A673 (cell line): Measurements from ENCODE around the gene EEF1G. TPM values are rescaled to one million over a fixed set of nuclear protein-coding genes. Genes with fewer than 3 reads are reported as not detected.
"Not testable (repeated sequence)": the region's sequence is repeated elsewhere in the genome, so short reads cannot be mapped to it uniquely, and the experiment has no call there.

Experiments used
- BruUV-seq: library from RNA; stranded (reverse); fragments of 400-500 nt; replicated peaks from 2 replicates; lab custom pipeline; 2021; lab: Mats Ljungman, UMichigan
- CTCF ChIA-PET: fragments of 300-600 bp; sonication (Branson Sonifier 250); formaldehyde crosslinking; loops from one replicate; lab custom pipeline; 2022; ENCODE audit warnings: antibody characterized with exemption; lab: Charles Lee
- POLR2A ChIA-PET: fragments of 300-600 bp; sonication (Branson Sonifier 250); formaldehyde crosslinking; loops from one replicate; lab custom pipeline; 2022; ENCODE audit warnings: antibody characterized with exemption; ENCODE audit not compliant: low non-redundant PET; lab: Charles Lee
- DNase-seq: peaks from one replicate; pipeline ENCODE4 v3.0.0-alpha.2; 2015; ENCODE audit warnings: low spot score
- H3K27ac ChIP-seq: fragments of 200-600 bp; sonication (generic); 2 replicates; pipeline ENCODE4 v1.5.1; 2016; ENCODE audit warnings: mixed run types, low read depth, mild to moderate bottlenecking, mixed read lengths, antibody characterized with exemption, low read length; ENCODE audit not compliant: poor library complexity, severe bottlenecking
- H3K27me3 ChIP-seq: fragments of 200-600 bp; sonication (generic); replicated peaks from 2 replicates; pipeline ENCODE4 v1.6.1; 2017; ENCODE audit warnings: mixed run types, low read depth, mild to moderate bottlenecking, mixed read lengths, antibody characterized with exemption, low read length; ENCODE audit not compliant: insufficient read depth, poor library complexity
- H3K36me3 ChIP-seq: fragments of 200-600 bp; sonication (generic); 2 replicates; pipeline ENCODE4 v1.6.1; 2016; ENCODE audit warnings: mixed run types, mild to moderate bottlenecking, mixed read lengths, antibody characterized with exemption, low read length; ENCODE audit not compliant: insufficient read depth, poor library complexity, severe bottlenecking
- H3K4me1 ChIP-seq: fragments of 200-600 bp; sonication (generic); 2 replicates; pipeline ENCODE4 v1.6.1; 2017; ENCODE audit warnings: mixed run types, mild to moderate bottlenecking, mixed read lengths, antibody characterized with exemption, low read length; ENCODE audit not compliant: insufficient read depth, poor library complexity, severe bottlenecking
- H3K4me3 ChIP-seq: fragments of 200-600 bp; sonication (generic); 2 replicates; pipeline ENCODE4 v1.5.1; 2016; ENCODE audit warnings: low read depth, mixed run types, mild to moderate bottlenecking, mixed read lengths, low read length; ENCODE audit not compliant: poor library complexity, severe bottlenecking
- H3K9me3 ChIP-seq: fragments of 200-600 bp; sonication (generic); 2 replicates; pipeline ENCODE4 v1.6.1; 2016; ENCODE audit warnings: mixed run types, low read depth, mild to moderate bottlenecking, mixed read lengths, antibody characterized with exemption, low read length; ENCODE audit not compliant: poor library complexity, severe bottlenecking
- CTCF ChIP-seq: fragments of 300-800, 200-600 bp; sonication (generic); conservative IDR thresholded peaks from 2 replicates; pipeline ENCODE4 v1.5.1; 2017; ENCODE audit warnings: low read depth, mild to moderate bottlenecking, antibody characterized with exemption, low read length, moderate library complexity, mixed read lengths
- EZH2 ChIP-seq: fragments of 200-600 bp; sonication (generic); IDR thresholded peaks from 2 replicates; pipeline ENCODE4 v1.6.1; 2017; ENCODE audit warnings: borderline replicate concordance, low read depth, mild to moderate bottlenecking, mixed read lengths, antibody characterized with exemption, low read length; ENCODE audit not compliant: poor library complexity, severe bottlenecking
- intact Hi-C: fragments of 100-400 bp; cut with micrococcal nuclease; formaldehyde crosslinking; loops from one replicate; pipeline ENCODE4 v1.10.0; 2022; ENCODE audit not compliant: unreplicated experiment
- total RNA-seq: library from RNA; stranded (reverse); gene quantifications from 2 replicates; pipeline ENCODE4 v1.2.3, GENCODE V29; 2021

Gene EEF1G
- total RNA-seq, 1 experiment from 2014 or later: 1,817 TPM

GRCh38 chr11:62560566-62561103, 13.1 kb downstream of the EEF1G start:
- Histone ChIP-seq H3K9me3 (no peaks in the 10 kb centered on the region), H3K27me3 (no peaks in the 10 kb centered on the region), H3K27ac (peak overlapping the region; percentile 24), H3K4me3 (no peak overlapping the region), H3K4me1 (peaks cover 48% of the 10 kb centered on the region), H3K36me3 (peaks cover 84% of the 10 kb centered on the region)
- POLR2A ChIA-PET: interaction anchor here (0.6 kb wide), 2 partner anchors 11 to 151 kb away, joined by 3 read pairs; no protein-coding TSS in a partner anchor
- CTCF ChIA-PET: interaction anchor here (0.5 to 3.1 kb wide), 10 partner anchors 11 to 205 kb away, joined by 4 to 41 read pairs (median 8); partner anchors contain the start of genes AHNAK, EEF1G and TUT1
- peak; percentile 84 for TF ChIP-seq CTCF
- no peak for TF ChIP-seq EZH2
- BruUV-seq: no TSS peak
- DNase-seq: peak; percentile 96
- intact Hi-C loops: loop anchor here (2.0 to 5.0 kb wide), 2 partner anchors 138 to 166 kb away; no protein-coding TSS in a partner anchor

GRCh38 chr11:62559626-62560025, 14.1 kb downstream of the EEF1G start:
- BruUV-seq: TSS peak; percentile 100

GRCh38 chr11:62559204-62559603, 14.5 kb downstream of the EEF1G start:
- H3K4me1 ChIP-seq: peaks cover 61% of the 10 kb centered on the region
- H3K27me3 ChIP-seq: no peaks in the 10 kb centered on the region
- POLR2A ChIA-PET: interaction anchor here (0.6 to 0.7 kb wide), 4 partner anchors 33 to 134 kb away, joined by 3 to 10 read pairs (median 5); partner anchors contain the start of genes C11orf98, CSKMT and TUT1
- H3K9me3 ChIP-seq: no peaks in the 10 kb centered on the region
- no peak overlapping the region for H3K4me3 ChIP-seq
- no TSS peak for BruUV-seq
- peak; percentile 93 for DNase-seq
- intact Hi-C loops: no loop called here
- H3K36me3 ChIP-seq: peaks cover 75% of the 10 kb centered on the region
- H3K27ac ChIP-seq: peak overlapping the region; percentile 79
- CTCF ChIA-PET: interaction anchor here (0.7 to 3.1 kb wide), 6 partner anchors 13 to 164 kb away, joined by 3 to 41 read pairs (median 8); partner anchors contain the start of genes AHNAK and EEF1G
- TF ChIP-seq EZH2 (no peak), CTCF (no peak)

More at GRCh38 chr11:62559626-62560025, 14.1 kb downstream of the EEF1G start:
- not testable (repeated sequence) for DNase-seq, H3K9me3 ChIP-seq, H3K4me3 ChIP-seq, H3K27me3 ChIP-seq
- Histone ChIP-seq H3K4me1 (peaks cover 57% of the 10 kb centered on the region), H3K27ac (peak overlapping the region; percentile 79), H3K36me3 (peaks cover 75% of the 10 kb centered on the region)
- ChIA-PET POLR2A (interaction anchor here (0.6 kb wide), 2 partner anchors 74 to 105 kb away, joined by 5 to 10 read pairs; partner anchors contain the start of genes C11orf98 and CSKMT), CTCF (interaction anchor here (1.2 to 3.1 kb wide), 5 partner anchors 13 to 165 kb away, joined by 4 to 41 read pairs (median 10); partner anchors contain the start of genes AHNAK and EEF1G)
- intact Hi-C loops: loop anchor here (2.0 to 5.0 kb wide), 2 partner anchors 137 to 165 kb away; no protein-coding TSS in a partner anchor
